ENCODE data around the gene EBLN1. TPM values are rescaled to one million over a fixed set of nuclear protein-coding genes. Genes with fewer than 3 reads are reported as not detected.
"Not testable (repeated sequence)": the region's sequence is repeated elsewhere in the genome, so short reads cannot be mapped to it uniquely, and the experiment has no call there.

The EBLN1 gene
- total RNA-seq, 4 donors from 2014 or later: not detected

DNA sequence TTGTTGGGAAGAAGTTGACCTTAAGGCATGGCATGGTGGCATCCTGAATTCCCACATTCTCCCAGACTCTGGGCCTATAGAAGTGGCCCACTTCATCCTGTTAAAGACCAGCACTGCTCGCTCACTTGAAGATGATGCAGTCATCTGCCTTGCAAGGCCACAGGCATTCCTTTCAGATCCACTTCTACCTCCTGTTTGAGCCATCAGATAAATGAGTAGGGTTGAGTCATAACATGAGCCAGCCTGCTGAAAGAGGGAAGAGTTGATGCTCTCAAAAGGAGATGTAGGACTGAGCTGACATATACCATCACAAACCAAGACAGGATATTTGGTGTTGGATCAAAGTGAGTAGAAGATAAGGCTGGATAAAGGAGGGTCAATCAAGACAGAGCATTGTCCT, 1.5 kb upstream of the EBLN1 start:
- TF ChIP-seq EP300 (IDR thresholded peaks at IDR 0.05): no peak
- TF ChIP-seq POLR2A (IDR thresholded peaks at IDR 0.05; ENCODE audit: low read depth): no peak
- TF ChIP-seq CTCF (IDR thresholded peaks at IDR 0.05): no peak
- no peak for TF ChIP-seq POLR2AphosphoS5 (IDR thresholded peaks at IDR 0.05)
- no peak for DNase-seq (ENCODE audit: extremely low spot score)
- intact Hi-C loops (cut with DNase I): no loop called here
- Histone ChIP-seq H3K4me3 (no peak overlapping the region), H3K9me3 (no peaks in the 10 kb centered on the region), H3K4me1 (no peaks in the 10 kb centered on the region), H3K27me3 (no peaks in the 10 kb centered on the region), H3K36me3 (no peaks in the 10 kb centered on the region), H3K27ac (replicated peaks in 1 of 4) (no peak overlapping the region)
- 71% methylated on average over 1 of the region's 1 CpG for WGBS

DNA sequence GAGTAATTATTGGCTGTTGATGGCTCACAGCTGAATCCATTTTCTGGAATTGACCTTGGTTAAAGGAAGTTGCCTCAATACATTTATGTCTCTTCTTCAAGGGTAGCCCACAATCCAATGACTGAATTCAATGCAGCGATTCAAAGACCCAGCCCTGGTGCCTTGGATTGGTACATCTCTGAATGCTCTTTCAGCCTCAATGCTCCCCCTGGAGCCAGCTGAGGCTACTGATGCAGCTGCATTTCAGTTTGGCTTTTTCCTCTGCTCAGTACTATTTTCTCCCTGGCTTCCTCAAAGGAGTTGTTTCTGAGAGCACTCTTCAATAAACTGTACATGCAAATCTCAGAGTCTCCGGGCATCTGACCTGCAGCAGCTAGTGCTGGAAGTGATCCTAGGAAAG, 633 bp upstream of the EBLN1 start:
- intact Hi-C loops (cut with DNase I): no loop called here
- Histone ChIP-seq H3K4me1 (no peaks in the 10 kb centered on the region), H3K4me3 (no peak overlapping the region), H3K27ac (replicated peaks in 1 of 4) (no peak overlapping the region), H3K36me3 (no peaks in the 10 kb centered on the region), H3K27me3 (no peaks in the 10 kb centered on the region), H3K9me3 (no peaks in the 10 kb centered on the region)
- WGBS: 89% methylated on average over 2 of the region's 2 CpGs
- TF ChIP-seq POLR2AphosphoS5 (IDR thresholded peaks at IDR 0.05) (no peak), POLR2A (IDR thresholded peaks at IDR 0.05; ENCODE audit: low read depth) (no peak), EP300 (IDR thresholded peaks at IDR 0.05) (no peak), CTCF (IDR thresholded peaks at IDR 0.05) (no peak)
- no peak for DNase-seq (ENCODE audit: extremely low spot score)

- H3K36me3 ChIP-seq; H3K4me1 ChIP-seq; H3K27me3 ChIP-seq; intact Hi-C loops (cut with DNase I); H3K9me3 ChIP-seq; DNase-seq (ENCODE audit: extremely low spot score); H3K27ac ChIP-seq (replicated peaks in 1 of 4); H3K4me3 ChIP-seq: not testable (repeated sequence)
- WGBS: 87% methylated on average over 5 of the region's 5 CpGs
Observed at GRCh38 chr10:22217084-22217483, 731 bp downstream of the EBLN1 start.

DNA sequence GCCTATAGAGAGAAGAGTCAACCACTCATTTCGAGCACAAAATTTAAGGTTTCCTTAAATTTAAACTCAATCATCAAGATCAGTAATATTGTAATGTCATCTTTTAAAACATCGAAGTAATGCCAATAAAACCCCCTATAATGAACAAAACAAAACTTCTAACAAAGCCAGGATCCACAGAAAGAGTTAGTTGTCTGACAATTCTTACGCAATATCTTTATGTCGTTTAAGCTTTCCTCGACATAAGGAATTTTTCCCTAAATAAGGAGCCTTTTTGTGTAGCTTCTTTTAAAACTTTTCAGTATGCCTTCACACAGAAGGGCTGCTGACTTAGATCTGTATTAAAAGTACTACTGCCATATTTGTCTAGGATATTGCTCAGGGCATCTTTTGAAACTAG, 7.5 kb downstream of the EBLN1 start:
- Histone ChIP-seq H3K9me3 (no peaks in the 10 kb centered on the region), H3K4me3 (no peak overlapping the region), H3K36me3 (no peaks in the 10 kb centered on the region), H3K27ac (replicated peaks in 1 of 4) (no peak overlapping the region), H3K27me3 (no peaks in the 10 kb centered on the region), H3K4me1 (no peaks in the 10 kb centered on the region)
- no peak for TF ChIP-seq EP300 (IDR thresholded peaks at IDR 0.05)
- TF ChIP-seq CTCF (IDR thresholded peaks at IDR 0.05): no peak
- TF ChIP-seq POLR2A (IDR thresholded peaks at IDR 0.05; ENCODE audit: low read depth): no peak
- TF ChIP-seq POLR2AphosphoS5 (IDR thresholded peaks at IDR 0.05): no peak
- intact Hi-C loops (cut with DNase I): no loop called here
- DNase-seq (ENCODE audit: extremely low spot score): no peak
- WGBS: 90% methylated on average over 5 of the region's 5 CpGs

- intact Hi-C loops (cut with DNase I): no loop called here
- DNase-seq (ENCODE audit: extremely low spot score): no peak
- no peak overlapping the region for H3K4me3 ChIP-seq
- H3K36me3 ChIP-seq: no peaks in the 10 kb centered on the region
- TF ChIP-seq POLR2AphosphoS5 (IDR thresholded peaks at IDR 0.05) (no peak), POLR2A (IDR thresholded peaks at IDR 0.05; ENCODE audit: low read depth) (no peak), CTCF (IDR thresholded peaks at IDR 0.05) (no peak), EP300 (IDR thresholded peaks at IDR 0.05) (no peak)
- H3K9me3 ChIP-seq: no peaks in the 10 kb centered on the region
- H3K27me3 ChIP-seq: no peaks in the 10 kb centered on the region
- H3K4me1 ChIP-seq: no peaks in the 10 kb centered on the region
- H3K27ac ChIP-seq (replicated peaks in 1 of 4): no peak overlapping the region
- 45% methylated on average over 2 of the region's 2 CpGs for WGBS
Observed at GRCh38 chr10:22193945-22194344, 23.9 kb downstream of the EBLN1 start.

Measured in esophagus muscularis mucosa (tissue), 4 donors.